HEK293T (cell line): ENCODE results near the gene FBXO10.

Experiments used
- ARNT ChIP-seq: fragments of 450-650 bp; IDR thresholded peaks from 2 replicates; pipeline ENCODE4 v1.6.1; 2017; ENCODE audit warnings: mild to moderate bottlenecking
- FOXA1 ChIP-seq: fragments of 450-650 bp; IDR thresholded peaks from 2 replicates; pipeline ENCODE4 v1.6.1; 2016; ENCODE audit warnings: mild to moderate bottlenecking
- SP1 ChIP-seq: fragments of 450-650 bp; IDR thresholded peaks from 2 replicates; pipeline ENCODE4 v1.6.1; 2017

DNA sequence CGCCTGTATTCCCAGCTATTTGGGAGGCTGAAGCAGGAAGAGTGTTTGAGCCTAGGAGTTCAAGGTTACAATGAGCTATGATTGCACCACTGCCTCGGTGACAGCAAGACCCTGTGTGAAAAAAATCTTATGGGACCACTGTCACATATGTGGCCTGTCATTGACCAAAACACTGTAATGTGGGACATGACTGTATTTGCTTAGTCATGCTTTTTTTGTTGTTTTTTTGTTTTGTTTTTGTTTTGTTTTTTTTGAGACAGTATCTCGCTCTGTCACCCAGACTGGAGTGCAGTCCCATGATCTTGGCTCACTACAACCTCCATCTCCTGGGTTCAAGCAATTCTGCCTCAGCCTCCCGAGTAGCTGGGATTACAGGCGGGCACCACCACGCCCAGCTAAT is 76.9 kb downstream of the FBXO10 start:
- TF ChIP-seq FOXA1 (no peak), SP1 (no peak), ARNT (no peak)
